IPS-NIHi11 (cell line): Measurements from ENCODE around the gene VEPH1.

ENCODE experiments used
- DNase-seq: peaks from one replicate; pipeline ENCODE4 v3.0.0; 2012; ENCODE audit warnings: mixed read lengths, low spot score

The VEPH1 gene

DNA sequence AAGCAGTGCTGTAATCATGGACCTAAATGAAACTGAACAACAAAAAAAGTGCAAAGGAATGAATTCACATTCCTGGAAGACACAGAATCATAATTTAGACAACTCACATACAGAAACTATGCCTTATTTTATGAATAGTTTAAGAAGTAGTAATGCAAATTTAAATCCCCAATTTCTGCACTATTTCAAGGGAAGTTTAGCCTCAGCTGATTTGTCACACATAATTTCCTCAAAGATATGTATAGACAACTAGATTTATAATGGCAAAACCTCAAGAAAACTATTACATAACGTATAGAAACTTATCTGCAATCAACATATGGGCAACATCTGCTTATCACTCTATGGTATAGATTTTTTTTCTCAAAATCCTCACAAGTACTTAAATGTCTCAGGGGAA lies 74.4 kb downstream of the VEPH1 start:
- no peak for DNase-seq

- no peak for DNase-seq
These were observed 75.3 kb downstream of the VEPH1 start for GRCh38 chr3:157427901-157428300.

DNA sequence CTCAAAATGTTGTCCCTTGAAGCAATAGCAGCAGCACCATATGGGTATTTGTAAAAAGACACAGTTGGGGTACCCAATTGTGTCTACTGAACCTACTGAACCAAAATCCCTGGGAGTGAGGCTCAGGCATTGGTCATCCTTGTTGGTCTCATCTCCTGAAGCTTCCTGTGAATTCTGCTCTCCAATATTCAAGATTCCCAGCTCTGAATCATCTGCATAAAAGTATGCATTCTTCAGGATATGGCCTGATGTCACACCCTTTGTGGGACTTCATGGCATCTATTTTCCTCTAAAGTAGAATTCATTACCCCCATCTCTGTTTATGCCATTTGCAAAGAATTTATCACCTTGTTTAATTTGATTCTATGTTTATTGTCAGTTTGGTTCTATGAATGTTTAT lies 79.9 kb downstream of the VEPH1 start:
- DNase-seq = no peak

GRCh38 chr3:157420606-157421130 lies 82.5 kb downstream of the VEPH1 start:
- no peak for DNase-seq

- DNase-seq = no peak
These were observed 85.1 kb downstream of the VEPH1 start for GRCh38 chr3:157418104-157418503.

DNA sequence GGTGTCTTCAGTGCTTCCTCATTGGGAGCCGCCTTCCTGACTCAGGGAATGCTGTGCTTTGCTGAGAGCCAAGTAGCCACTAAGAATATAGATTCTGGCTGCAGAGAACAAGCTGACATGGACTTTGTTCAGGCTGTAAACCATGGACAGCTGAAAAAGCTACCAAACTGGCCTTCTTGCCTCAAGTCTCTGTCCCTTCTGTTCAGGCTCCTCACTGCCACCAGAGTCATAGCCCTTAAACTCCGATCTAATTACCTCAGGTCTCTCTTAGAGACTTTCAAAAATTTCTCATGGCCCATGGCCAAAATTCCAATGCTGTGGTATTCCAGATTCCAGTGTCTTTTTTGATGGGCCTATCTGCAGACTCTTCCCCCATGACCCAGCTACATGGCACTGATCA lies 86.0 kb downstream of the VEPH1 start:
- DNase-seq = no peak

DNA sequence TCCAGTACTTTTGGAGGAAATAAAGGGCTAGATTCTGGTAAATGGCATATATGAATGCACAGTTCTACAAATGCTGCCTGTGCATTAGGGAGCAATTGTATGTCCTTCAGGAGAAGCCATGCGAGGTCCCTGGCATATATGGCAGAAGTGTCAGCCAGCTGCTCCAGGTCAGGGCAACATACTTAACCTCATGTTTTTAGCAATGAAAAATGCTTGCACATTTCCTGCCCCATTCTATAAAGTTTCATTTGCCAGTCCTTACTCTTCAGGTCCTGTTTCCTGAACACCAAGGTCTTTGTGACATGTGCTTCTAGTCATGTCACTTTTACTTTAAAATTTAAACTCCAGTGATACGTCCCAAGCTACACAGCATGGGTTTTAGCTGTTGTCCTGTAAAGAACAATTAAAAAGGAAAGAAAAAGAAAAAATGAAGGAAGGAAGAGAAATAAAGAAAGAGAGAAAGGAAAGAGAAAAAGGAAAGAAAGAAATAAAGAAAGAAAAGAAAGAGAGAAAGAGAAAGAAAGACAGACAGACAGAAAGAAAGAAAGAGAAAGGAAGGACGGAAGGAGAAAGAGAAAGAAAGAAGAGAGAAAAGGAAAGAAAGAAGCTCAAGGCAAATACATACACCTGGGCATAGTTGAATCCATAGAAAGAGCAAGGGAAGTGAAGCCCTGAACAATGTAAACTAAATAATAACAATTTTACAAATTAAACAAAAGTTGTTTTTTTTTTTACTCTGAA lies 86.7 kb downstream of the VEPH1 start:
- DNase-seq = no peak

DNA sequence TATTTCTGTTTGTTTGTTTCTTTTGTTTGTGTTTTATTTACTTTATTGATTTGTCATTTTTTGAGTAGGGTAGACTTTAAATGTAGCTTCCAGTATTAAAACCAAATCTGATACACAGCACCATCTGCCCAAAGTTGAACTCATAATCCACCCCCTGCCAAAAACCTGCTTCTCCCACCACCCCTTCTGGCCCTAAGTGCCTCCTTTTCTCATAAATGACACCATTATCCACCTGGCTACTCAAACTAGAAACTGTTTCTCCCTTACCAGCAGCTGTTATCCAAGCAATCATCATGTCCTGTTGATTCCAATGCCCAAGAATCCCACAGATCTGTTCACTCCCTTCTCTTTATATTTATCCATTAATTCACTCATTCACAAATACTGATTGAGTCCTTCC lies 88.4 kb downstream of the VEPH1 start:
- DNase-seq = no peak

GRCh38 chr3:157412323-157412855 lies 90.8 kb downstream of the VEPH1 start:
- no peak for DNase-seq

- DNase-seq = no peak
These were observed 92.3 kb downstream of the VEPH1 start for GRCh38 chr3:157410945-157411344.

DNA sequence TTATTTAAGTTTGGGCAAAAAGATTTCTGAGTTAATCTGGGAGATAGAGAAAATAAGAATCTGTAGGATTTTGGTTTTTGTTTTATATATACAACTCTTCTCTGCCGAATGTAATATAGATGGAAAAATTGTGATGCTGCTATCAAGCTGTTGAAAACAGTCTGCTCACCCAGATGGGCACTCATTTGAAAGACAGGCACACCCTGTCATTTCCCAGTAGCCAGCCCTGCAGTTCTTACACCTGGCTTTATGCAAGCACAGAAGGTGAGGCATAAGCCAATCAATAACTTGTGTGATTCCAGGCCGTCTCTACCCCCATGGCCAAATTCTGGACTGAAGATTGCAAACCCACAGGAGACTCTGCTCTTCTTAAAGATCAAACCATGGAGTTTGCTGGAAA lies 93.7 kb downstream of the VEPH1 start:
- DNase-seq = no peak

GRCh38 chr3:157408499-157409149 lies 94.6 kb downstream of the VEPH1 start:
- DNase-seq = no peak

DNA sequence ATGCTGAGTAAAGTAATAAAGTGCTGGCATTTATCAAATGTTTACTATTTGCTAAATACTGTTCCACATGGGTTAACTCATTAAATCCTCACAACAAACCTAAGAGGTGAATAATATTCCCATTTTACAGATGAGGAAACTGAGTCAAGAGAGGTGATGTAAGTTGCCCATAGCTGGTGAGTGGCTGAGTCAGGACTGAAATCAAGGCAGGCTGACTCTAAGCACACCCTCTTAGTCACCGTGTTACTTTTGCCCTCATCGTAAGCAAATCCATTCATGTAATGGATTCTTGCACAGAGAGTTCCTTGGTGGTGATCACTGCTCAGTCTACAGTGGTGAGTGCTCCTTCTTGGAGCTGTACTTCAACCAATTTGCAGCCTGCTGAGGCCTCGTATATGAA lies 95.4 kb downstream of the VEPH1 start:
- no peak for DNase-seq

- DNase-seq = no peak
These were observed 96.8 kb downstream of the VEPH1 start for GRCh38 chr3:157406394-157406793.

DNA sequence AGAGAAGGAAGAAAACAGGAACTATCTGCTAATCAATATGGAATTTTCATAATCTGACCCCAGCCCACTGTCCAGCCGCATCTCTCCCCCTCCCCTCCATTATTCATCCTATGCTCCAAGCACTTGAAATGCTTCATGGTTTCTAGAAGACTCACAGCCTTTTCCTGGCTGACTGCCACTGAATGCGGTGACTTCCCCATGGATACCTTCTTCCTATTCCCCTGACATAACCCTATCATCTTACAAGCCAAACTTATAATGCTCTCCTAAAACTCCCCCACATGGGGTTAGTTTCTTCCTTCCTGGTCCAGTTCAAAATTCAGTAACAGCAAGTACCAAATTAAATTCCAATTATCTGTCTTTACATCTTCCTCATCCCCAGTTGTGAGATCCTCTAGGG lies 97.8 kb downstream of the VEPH1 start:
- DNase-seq = no peak

DNA sequence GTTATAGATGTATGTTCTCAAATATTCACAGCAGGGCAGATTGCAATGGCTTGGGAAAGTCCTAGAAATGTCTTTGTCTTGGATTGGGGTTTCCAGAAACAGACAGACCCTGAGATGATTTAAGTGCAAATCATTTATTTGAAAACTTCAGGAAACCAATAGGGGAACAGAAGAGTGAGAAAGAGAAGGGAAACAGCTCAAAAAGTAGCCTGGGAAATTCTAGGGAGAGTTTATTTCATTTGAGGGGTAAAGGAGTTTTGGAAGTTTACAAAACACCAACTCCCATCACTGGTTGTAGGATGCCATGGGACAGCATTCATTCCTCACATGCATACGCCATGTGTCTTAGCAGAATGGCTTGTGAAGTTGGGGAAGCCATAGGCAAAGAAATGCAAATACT lies 98.8 kb downstream of the VEPH1 start:
- no peak for DNase-seq

DNA sequence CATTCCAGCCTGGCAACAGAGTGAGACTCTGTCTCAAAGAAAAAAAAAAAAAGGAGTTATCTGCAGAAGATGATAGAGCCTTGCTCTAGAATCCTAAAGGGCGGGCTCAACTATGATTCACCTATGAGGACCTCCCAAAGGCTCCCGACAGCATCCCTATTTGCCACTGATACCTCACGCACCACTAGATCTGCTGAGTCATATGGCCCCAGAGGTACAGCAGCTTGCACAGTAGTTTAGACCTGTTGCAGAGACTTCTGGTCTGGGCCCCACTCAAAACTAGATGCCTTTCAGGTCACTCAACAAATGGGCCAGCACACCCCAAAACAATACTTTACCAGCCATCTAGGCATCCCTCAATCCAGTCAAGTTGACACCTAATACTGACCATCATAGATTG lies 104.6 kb downstream of the VEPH1 start:
- no peak for DNase-seq

DNA sequence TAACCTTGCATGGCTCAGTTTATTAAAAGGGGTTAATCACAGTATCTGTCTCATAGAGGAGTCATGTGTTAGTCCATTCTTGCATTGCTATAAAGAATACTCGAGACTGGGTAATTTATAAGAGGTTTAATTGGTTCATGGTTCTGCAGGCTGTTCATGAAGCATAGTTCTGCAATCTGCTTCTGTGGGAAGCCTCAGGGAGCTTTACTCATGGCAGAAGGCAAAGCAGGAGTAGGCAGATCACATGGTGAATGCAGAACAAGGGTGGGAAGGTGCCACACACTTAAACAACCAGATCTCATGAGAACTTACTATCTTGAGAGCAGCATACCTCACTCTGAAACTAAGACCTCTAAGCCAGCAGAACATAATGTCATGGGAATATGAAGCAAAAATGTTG lies 108.8 kb downstream of the VEPH1 start:
- DNase-seq = no peak

- DNase-seq = no peak
These were observed 110.1 kb downstream of the VEPH1 start for GRCh38 chr3:157393113-157393512.

DNA sequence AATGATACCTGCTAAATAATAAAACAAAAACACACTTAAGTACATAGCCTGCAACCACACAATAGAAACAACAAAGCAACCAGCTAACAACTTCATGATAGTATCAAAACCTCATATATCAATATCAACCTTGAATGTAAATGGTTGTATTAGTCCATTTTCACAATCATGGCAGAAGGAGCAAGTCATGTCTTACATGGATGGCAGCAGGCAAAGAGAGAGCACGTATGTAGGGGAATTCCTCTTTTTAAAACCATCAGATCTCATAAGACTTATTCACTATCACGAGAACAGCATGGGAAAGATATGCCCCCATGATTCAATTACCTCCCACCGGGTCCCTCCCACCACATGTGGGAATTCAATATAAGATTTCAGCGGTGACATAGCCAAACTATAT lies 111.1 kb downstream of the VEPH1 start:
- no peak for DNase-seq

DNA sequence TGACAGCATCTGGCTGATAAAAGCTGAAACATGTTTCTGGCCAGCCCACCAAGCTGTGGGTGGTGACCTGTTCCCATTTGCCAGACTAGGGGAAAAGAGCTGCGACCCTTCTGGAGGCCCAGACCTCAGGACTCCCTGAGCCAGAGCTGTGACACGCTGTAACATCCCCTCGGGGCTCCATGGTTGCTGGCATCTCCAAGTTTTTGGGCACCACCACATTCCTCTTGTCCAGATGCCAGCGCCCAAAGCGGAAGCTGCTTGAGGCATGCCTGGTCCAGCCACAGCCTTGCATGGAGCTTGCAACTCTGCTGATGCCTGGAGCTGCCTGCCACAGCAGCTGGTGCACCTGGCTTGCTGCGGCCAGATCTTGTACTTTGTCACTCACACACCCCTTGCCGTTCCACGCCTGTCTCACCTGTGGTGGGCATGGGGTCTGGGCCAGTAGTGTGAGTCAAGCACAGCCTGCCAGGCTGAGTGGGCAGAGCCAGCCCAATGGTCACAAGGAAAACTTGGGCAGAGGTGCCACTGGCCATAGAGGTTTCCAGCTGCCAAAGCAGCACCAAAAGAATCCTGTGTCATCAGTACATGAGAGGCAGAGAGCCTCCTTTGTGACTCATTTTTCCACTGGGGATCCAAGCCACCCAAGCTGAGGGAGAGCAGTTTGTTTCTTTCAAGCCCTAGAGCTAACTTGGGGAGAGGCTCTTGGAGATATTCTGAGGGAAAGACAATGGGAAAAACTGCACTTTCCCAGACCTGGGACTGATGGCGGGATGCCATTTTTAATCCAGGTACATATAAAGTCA lies 112.3 kb downstream of the VEPH1 start:
- DNase-seq = no peak

GRCh38 chr3:157388976-157389375 lies 114.2 kb downstream of the VEPH1 start:
- DNase-seq = no peak
